K562 (cell line): Measurements from ENCODE around the gene MED20. TPM values are rescaled to one million over a fixed set of nuclear protein-coding genes. Genes with fewer than 3 reads are reported as not detected.
A peak's percentile ranks its signal among the peaks of the same experiment; 100 is the strongest.

Source experiments
- FOXJ2 ChIP-seq: fragments of 200-800 bp; sonication (Bioruptor generic); IDR thresholded peaks from 2 replicates; pipeline ENCODE4 v1.6.1; 2016; ENCODE audit warnings: missing genetic modification characterization, missing compliant biosample characterization
- GATAD2A ChIP-seq: fragments of 450-650 bp; IDR thresholded peaks from 2 replicates; pipeline ENCODE4 v1.6.1; 2017
- KLF6 ChIP-seq: fragments of 250-450 bp; sonication (Bioruptor Pico); IDR thresholded peaks from 2 replicates; pipeline ENCODE4 v1.4.0; 2020; ENCODE audit warnings: mild to moderate bottlenecking, moderate library complexity, borderline replicate concordance
- MTA1 ChIP-seq: fragments of 450-650 bp; IDR thresholded peaks from 2 replicates; pipeline ENCODE4 v1.6.1; 2017; ENCODE audit warnings: borderline replicate concordance
- NUFIP1 ChIP-seq: fragments of 450-650 bp; IDR thresholded peaks from 2 replicates; pipeline ENCODE4 v1.6.1; 2018; ENCODE audit not compliant: partially characterized antibody
- PURB ChIP-seq: sonication (generic); formaldehyde crosslinking; IDR thresholded peaks from 2 replicates; pipeline ENCODE4 v1.9.0; 2021; ENCODE audit warnings: low read depth, mild to moderate bottlenecking, missing genetic modification reagents
- SAP30 ChIP-seq: fragments of 200-600 bp; sonication (generic); IDR thresholded peaks from 2 replicates; pipeline ENCODE4 v1.6.1; 2012; ENCODE audit warnings: borderline replicate concordance, low read depth, mild to moderate bottlenecking, moderate library complexity, low read length, control low read depth, inconsistent platforms; ENCODE audit not compliant: insufficient read depth, poor library complexity, severe bottlenecking
- SIN3B ChIP-seq: fragments of 450-650 bp; IDR thresholded peaks from 2 replicates; pipeline ENCODE4 v1.6.1; 2017; ENCODE audit warnings: low read depth, mild to moderate bottlenecking, moderate library complexity
- TEAD1 ChIP-seq, 2 experiments: fragments of 450-650 bp in 1 of 2; sonication (generic) in 1 of 2; formaldehyde crosslinking; IDR thresholded peaks; 2 replicates each; pipeline versions ENCODE4 v1.4.0 to v1.8.0; 2020 to 2022; ENCODE audit warnings: mild to moderate bottlenecking in 2 of 2, missing genetic modification reagents in 1 of 2
- XRCC4 ChIP-seq: IDR thresholded peaks from one replicate; pipeline ENCODE4 v1.6.1; 2011; ENCODE audit not compliant: insufficient read depth, insufficient read length; ENCODE audit errors: extremely low read depth
- ZBTB7A ChIP-seq: IDR thresholded peaks from 2 replicates; pipeline ENCODE4 v1.6.1; 2011; ENCODE audit warnings: low read depth, mild to moderate bottlenecking, low read length, moderate library complexity, borderline replicate concordance; ENCODE audit not compliant: control insufficient read depth
- polyA plus RNA-seq, 8 experiments: library from polyadenylated mRNA; depleted of rRNA in 4 of 8; stranded (reverse) in 5 of 8; unstranded in 3 of 8; fragments of >200 nt; fragmentation: Nextera tagmentation in 2 of 8; fragmentation: Illumina TruSeq in 1 of 8; extraction: Ambion mirVana in 2 of 8; extraction: Trizol in 1 of 8; gene quantifications; 2 replicates each; pipeline versions ENCODE4 v1.2.1 to v1.2.3, GENCODE V29; 2011 to 2014; ENCODE audit warnings: inconsistent platforms in 1 of 8, missing spikeins in 1 of 8
- total RNA-seq, 7 experiments: library from RNA; depleted of rRNA in 6 of 7; stranded (reverse); fragments of >200 nt in 6 of 7; fragmentation: Illumina TruSeq in 2 of 7; extraction: Trizol in 2 of 7; gene quantifications; 2 replicates each; pipeline versions ENCODE4 v1.2.1 to v1.2.3, GENCODE V29; 2011 to 2021; ENCODE audit warnings: low replicate concordance in 1 of 7
- TF ChIP-seq, protein P1 (sequence below): fragments of 450-650 bp; conservative IDR thresholded peaks from 2 replicates; pipeline ENCODE4 v1.6.1; 2016; ENCODE audit warnings: missing genetic modification characterization, low read depth, mild to moderate bottlenecking, missing compliant biosample characterization, moderate library complexity
- TF ChIP-seq, protein P2 (sequence below): IDR thresholded peaks from 2 replicates; pipeline ENCODE4 v1.6.1; 2016; ENCODE audit warnings: missing genetic modification characterization, missing compliant biosample characterization
- TF ChIP-seq, protein P3 (sequence below): fragments of 450-650 bp; IDR thresholded peaks from 2 replicates; pipeline ENCODE4 v1.7.1; 2018; ENCODE audit warnings: mild to moderate bottlenecking, low read depth; ENCODE audit not compliant: partially characterized antibody
- TF ChIP-seq, protein P4 (sequence below): sonication (generic); formaldehyde crosslinking; IDR thresholded peaks from 2 replicates; pipeline ENCODE4 v1.8.1; 2023; ENCODE audit warnings: mild to moderate bottlenecking, missing genetic modification reagents
- TF ChIP-seq, protein P5 (sequence below): fragments of 250-450 bp; sonication (Bioruptor Pico); IDR thresholded peaks from 2 replicates; pipeline ENCODE4 v1.5.0; 2020; ENCODE audit warnings: mild to moderate bottlenecking

Gene MED20
- total and polyA plus RNA-seq, 9 of the 15 experiments (the other 6 are each of a cell fraction or from before 2014, with no cell fraction given) = 27.3 to 80.9 (median 46.0) TPM

DNA sequence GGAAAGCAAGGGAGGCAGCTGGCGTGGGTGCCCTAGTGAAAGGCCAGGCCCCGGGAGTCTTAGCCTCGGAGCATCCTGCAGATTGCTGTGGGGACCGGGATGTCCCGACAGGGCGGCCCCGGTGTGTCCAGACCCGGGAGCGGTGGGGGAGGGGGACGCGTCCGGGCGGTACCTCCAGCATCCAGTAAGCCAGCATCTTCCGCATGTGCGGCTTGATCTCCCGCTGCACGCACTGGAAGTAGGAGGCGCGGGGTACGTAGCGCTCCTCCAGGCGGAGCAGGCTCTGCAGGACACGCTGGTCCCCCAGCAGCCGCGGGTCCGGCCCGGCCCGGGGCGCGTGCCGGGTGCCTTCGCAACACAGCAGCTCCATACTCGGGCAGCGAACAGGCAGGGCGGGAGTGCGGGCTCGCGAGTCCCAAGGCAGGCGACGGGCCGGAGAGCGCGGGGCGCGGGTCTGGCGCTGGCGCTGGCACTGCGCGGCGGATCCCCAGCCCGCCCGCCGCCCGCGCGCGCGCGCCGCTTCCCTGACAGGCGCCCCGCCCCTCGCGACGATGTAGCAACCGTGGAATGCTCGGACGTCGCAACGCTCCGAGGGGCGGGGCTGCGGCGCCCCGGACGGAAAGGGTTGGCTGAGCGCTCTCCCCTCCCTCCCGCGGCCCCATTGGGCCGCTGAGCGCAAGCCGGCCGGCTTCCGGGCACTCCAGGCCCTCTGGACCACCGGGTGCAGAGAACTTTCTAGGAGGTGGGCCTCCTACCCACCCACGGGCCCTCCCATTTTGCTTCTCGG, 20.5 kb upstream of the MED20 start, which contains the start of gene CCND3 (continued):
- TF ChIP-seq KLF6 (CRISPR knock-in tag) (peak; percentile 65; the same call in 1 of the 2 replicates), SIN3B (peak; percentile 80), PURB (0 out of 2 replicates have a peak, but pooled peaks have one; percentile 75), ZBTB7A (peak; percentile 89; the same call in 1 of the 2 replicates), FOXJ2 (tag) (no peak; the same call in 1 of the 2 replicates), NUFIP1 (no peak), TEAD1 (CRISPR knock-in tag; IDR thresholded peaks at IDR 0.05) (peak; percentile 73 to 74; a peak in 3 of 4 replicates), MTA1 (no peak), SAP30 (peak; percentile 66), GATAD2A (0 out of 2 replicates have a peak, but pooled peaks have one; percentile 18), XRCC4 (no peak)
- TF ChIP-seq, protein P1, sequence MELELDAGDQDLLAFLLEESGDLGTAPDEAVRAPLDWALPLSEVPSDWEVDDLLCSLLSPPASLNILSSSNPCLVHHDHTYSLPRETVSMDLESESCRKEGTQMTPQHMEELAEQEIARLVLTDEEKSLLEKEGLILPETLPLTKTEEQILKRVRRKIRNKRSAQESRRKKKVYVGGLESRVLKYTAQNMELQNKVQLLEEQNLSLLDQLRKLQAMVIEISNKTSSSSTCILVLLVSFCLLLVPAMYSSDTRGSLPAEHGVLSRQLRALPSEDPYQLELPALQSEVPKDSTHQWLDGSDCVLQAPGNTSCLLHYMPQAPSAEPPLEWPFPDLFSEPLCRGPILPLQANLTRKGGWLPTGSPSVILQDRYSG (tag) = no peak
- TF ChIP-seq, protein P2, sequence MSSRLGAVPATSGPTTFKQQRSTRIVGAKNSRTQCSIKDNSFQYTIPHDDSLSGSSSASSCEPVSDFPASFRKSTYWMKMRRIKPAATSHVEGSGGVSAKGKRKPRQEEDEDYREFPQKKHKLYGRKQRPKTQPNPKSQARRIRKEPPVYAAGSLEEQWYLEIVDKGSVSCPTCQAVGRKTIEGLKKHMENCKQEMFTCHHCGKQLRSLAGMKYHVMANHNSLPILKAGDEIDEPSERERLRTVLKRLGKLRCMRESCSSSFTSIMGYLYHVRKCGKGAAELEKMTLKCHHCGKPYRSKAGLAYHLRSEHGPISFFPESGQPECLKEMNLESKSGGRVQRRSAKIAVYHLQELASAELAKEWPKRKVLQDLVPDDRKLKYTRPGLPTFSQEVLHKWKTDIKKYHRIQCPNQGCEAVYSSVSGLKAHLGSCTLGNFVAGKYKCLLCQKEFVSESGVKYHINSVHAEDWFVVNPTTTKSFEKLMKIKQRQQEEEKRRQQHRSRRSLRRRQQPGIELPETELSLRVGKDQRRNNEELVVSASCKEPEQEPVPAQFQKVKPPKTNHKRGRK = no peak
- TF ChIP-seq, protein P3, sequence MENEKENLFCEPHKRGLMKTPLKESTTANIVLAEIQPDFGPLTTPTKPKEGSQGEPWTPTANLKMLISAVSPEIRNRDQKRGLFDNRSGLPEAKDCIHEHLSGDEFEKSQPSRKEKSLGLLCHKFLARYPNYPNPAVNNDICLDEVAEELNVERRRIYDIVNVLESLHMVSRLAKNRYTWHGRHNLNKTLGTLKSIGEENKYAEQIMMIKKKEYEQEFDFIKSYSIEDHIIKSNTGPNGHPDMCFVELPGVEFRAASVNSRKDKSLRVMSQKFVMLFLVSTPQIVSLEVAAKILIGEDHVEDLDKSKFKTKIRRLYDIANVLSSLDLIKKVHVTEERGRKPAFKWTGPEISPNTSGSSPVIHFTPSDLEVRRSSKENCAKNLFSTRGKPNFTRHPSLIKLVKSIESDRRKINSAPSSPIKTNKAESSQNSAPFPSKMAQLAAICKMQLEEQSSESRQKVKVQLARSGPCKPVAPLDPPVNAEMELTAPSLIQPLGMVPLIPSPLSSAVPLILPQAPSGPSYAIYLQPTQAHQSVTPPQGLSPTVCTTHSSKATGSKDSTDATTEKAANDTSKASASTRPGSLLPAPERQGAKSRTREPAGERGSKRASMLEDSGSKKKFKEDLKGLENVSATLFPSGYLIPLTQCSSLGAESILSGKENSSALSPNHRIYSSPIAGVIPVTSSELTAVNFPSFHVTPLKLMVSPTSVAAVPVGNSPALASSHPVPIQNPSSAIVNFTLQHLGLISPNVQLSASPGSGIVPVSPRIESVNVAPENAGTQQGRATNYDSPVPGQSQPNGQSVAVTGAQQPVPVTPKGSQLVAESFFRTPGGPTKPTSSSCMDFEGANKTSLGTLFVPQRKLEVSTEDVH = peak; percentile 30
- TF ChIP-seq, protein P4, sequence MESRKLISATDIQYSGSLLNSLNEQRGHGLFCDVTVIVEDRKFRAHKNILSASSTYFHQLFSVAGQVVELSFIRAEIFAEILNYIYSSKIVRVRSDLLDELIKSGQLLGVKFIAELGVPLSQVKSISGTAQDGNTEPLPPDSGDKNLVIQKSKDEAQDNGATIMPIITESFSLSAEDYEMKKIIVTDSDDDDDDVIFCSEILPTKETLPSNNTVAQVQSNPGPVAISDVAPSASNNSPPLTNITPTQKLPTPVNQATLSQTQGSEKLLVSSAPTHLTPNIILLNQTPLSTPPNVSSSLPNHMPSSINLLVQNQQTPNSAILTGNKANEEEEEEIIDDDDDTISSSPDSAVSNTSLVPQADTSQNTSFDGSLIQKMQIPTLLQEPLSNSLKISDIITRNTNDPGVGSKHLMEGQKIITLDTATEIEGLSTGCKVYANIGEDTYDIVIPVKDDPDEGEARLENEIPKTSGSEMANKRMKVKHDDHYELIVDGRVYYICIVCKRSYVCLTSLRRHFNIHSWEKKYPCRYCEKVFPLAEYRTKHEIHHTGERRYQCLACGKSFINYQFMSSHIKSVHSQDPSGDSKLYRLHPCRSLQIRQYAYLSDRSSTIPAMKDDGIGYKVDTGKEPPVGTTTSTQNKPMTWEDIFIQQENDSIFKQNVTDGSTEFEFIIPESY (CRISPR knock-in tag) = peak; percentile 43; the same call in 1 of the 2 replicates
- TF ChIP-seq, protein P5, sequence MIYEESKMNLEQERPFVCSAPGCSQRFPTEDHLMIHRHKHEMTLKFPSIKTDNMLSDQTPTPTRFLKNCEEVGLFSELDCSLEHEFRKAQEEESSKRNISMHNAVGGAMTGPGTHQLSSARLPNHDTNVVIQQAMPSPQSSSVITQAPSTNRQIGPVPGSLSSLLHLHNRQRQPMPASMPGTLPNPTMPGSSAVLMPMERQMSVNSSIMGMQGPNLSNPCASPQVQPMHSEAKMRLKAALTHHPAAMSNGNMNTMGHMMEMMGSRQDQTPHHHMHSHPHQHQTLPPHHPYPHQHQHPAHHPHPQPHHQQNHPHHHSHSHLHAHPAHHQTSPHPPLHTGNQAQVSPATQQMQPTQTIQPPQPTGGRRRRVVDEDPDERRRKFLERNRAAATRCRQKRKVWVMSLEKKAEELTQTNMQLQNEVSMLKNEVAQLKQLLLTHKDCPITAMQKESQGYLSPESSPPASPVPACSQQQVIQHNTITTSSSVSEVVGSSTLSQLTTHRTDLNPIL = no peak
